ENCODE results near the gene RGS5. TPM values are rescaled to one million over a fixed set of nuclear protein-coding genes. Genes with fewer than 3 reads are reported as not detected.
"Not testable (repeated sequence)": the region's sequence is repeated elsewhere in the genome, so short reads cannot be mapped to it uniquely, and the experiment has no call there.

RGS5 gene, protein sequence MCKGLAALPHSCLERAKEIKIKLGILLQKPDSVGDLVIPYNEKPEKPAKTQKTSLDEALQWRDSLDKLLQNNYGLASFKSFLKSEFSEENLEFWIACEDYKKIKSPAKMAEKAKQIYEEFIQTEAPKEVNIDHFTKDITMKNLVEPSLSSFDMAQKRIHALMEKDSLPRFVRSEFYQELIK
- 1 to 10 TPM; 3.2 to 7.8 (median 4.6) TPM for total RNA-seq (2021; fragmentation: NEBNext Ultra II Directional; extraction: Animal tissue kit (Norgen Biotek cat#: 25700))
- long read RNA-seq, partial matches to known transcripts, result 0 of 2 reads
- long read RNA-seq, other reads (novel, unspliced or antisense), result 2 of 2 reads

DNA sequence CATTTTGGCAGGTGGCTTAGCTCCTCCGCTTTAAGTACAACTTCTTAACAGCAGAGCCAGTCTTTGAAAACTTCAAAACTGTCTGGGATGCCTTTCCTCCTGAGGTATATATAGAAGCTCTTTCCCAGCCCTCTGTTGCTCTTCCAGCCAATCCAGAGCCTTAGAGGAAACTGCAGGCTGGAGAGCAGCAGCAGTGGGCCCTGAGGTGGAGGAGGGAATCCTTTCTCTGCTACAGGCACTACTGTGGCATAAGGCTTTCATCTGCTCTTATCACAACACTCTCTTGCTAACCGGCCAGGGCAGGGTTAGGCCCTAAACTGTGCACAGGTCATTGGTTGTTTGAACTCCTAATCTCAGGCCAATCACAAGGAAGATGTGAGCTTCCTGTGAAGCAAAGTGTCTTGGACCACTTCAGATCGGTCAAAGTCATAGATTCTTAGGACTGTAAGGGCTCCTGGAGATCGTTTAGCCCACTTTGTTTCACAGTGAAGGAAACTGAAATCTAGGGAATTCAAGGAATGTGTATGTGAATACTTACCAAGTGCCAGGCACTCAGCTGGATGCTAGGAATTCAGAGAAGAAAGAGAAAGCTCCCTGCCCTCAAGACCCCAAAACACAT, at the start of gene RGS5:
TSS of gene RGS5 (minus strand) at position 84 of the 619 bp plus-strand sequence. CDS start at position 3, 81 bp downstream.
- peak within 1 kb of the TSS; percentile 80 for H3K27ac Mint-ChIP-seq
- no peaks in the 10 kb centered on the region for H3K27me3 Mint-ChIP-seq (ENCODE audit: insufficient read depth)
- peaks cover 43% of the 10 kb centered on the region for H3K4me1 Mint-ChIP-seq (ENCODE audit: low read depth)

DNA sequence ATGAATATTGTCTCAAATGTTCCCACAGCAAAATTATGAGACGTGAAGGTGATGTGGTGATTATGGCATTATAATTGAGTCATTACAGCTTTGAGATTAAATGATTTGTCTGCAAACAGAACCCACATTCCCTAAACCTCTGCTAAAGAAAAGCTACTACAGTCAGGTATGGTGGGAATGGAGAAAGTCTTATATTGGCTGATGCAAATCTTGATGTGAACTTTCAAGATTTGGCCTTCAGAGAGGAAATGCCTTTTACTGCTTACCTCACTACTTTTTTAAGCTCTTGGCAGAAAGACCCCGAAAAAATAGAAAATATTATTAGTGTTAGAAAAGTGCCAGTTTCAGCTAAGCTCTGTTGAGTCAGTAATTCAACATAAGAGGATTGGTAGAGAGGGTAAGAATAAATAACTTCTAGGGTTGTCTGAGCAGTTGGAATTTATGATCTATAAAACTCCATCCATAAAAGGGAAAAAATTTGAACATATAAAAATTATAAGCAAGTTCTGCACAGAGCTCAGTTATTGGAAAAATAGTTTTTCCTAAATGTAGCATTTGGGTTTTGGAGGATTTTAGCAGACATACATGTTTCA, 47.8 kb upstream of the RGS5 start:
- Mint-ChIP-seq H3K27ac (no peak overlapping the region), H3K27me3 (ENCODE audit: insufficient read depth) (no peaks in the 10 kb centered on the region), H3K36me3 (ENCODE audit: low read depth) (no peaks in the 10 kb centered on the region), H3K4me1 (ENCODE audit: low read depth) (no peaks in the 10 kb centered on the region), H3K4me3 (no peak overlapping the region), H3K9me3 (no peaks in the 10 kb centered on the region)
- TF ChIP-seq, protein P1, sequence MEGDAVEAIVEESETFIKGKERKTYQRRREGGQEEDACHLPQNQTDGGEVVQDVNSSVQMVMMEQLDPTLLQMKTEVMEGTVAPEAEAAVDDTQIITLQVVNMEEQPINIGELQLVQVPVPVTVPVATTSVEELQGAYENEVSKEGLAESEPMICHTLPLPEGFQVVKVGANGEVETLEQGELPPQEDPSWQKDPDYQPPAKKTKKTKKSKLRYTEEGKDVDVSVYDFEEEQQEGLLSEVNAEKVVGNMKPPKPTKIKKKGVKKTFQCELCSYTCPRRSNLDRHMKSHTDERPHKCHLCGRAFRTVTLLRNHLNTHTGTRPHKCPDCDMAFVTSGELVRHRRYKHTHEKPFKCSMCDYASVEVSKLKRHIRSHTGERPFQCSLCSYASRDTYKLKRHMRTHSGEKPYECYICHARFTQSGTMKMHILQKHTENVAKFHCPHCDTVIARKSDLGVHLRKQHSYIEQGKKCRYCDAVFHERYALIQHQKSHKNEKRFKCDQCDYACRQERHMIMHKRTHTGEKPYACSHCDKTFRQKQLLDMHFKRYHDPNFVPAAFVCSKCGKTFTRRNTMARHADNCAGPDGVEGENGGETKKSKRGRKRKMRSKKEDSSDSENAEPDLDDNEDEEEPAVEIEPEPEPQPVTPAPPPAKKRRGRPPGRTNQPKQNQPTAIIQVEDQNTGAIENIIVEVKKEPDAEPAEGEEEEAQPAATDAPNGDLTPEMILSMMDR (IDR thresholded peaks at IDR 0.05), result no peak
- no peak for DNase-seq

More for the DNA sequence above, at the start of gene RGS5:
- Mint-ChIP-seq H3K9me3 (no peaks in the 10 kb centered on the region), H3K4me3 (peak within 1 kb of the TSS; percentile 38), H3K36me3 (ENCODE audit: low read depth) (no peaks in the 10 kb centered on the region)
- DNase-seq, result no peak
- TF ChIP-seq, protein P1 (IDR thresholded peaks at IDR 0.05), result no peak

DNA sequence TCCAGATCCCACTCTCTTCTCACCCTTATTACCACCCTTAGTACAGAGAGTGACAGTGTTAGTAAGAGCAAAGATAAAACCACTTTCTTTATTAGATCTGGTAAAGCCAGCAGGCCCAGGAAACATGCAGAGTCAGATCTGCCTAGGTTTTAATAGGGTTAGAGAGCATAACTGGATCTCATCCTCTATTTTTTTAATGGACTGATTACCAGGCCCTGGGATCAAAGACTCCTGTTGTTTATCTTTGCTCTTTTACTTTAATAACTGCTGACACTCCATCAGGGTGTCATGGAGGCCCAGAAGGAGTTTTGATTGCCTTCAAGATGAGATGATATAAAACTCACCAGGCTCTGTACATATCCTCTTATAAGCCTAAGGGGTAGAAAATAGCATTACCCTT, 45.3 kb upstream of the RGS5 start:
- Mint-ChIP-seq H3K4me3 (no peak overlapping the region), H3K27ac (no peak overlapping the region), H3K9me3 (no peaks in the 10 kb centered on the region), H3K36me3 (ENCODE audit: low read depth) (no peaks in the 10 kb centered on the region), H3K27me3 (ENCODE audit: insufficient read depth) (no peaks in the 10 kb centered on the region), H3K4me1 (ENCODE audit: low read depth) (peaks cover 8% of the 10 kb centered on the region)
- no peak for DNase-seq
- TF ChIP-seq, protein P1 (IDR thresholded peaks at IDR 0.05), result no peak

DNA sequence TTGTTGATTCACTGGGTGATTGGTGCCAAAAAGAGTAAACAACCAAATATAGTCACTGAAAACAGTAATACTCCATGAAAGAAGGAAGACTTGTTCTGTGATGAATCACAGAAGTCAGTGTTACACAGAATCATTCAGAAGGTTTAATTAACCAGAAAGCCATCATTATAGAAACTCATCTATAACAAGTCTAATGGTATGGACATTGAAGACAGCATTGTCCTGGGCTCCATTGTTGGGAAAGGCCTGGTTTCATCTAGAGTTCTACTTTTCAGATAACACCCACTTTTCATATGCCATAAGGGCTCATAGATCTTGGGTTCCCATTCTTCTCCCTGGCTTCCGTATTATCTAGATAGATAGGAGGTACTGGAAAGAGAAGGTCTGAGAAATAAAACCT, 41.9 kb upstream of the RGS5 start:
- not testable (repeated sequence) for DNase-seq; H3K27me3 Mint-ChIP-seq (ENCODE audit: insufficient read depth)

DNA sequence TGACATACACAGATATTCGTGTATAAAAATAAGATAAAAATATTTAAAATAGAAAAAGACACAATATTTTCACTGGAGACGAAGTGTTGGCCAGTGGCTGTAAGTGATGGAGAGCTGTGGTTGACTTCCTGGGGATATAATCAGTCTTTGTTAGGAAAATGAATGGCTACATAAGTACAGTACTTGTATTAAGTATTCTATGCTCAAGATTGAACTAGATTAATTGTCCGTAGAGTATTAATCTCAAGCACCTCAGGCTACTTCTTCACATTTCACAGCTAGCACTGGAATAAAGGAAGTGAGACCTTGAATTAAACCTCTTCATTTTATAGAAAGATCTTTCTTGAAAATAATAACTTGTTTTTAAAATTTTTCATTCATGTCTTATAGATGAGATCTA, 39.0 kb upstream of the RGS5 start:
- TF ChIP-seq, protein P1 (IDR thresholded peaks at IDR 0.05), result no peak
- no peak overlapping the region for H3K27ac Mint-ChIP-seq
- H3K4me3 Mint-ChIP-seq, result no peak overlapping the region
- no peaks in the 10 kb centered on the region for H3K9me3 Mint-ChIP-seq
- no peaks in the 10 kb centered on the region for H3K27me3 Mint-ChIP-seq (ENCODE audit: insufficient read depth)
- H3K4me1 Mint-ChIP-seq (ENCODE audit: low read depth), result peaks cover 8% of the 10 kb centered on the region
- no peaks in the 10 kb centered on the region for H3K36me3 Mint-ChIP-seq (ENCODE audit: low read depth)
- DNase-seq, result no peak

More for the DNA sequence above, 41.9 kb upstream of the RGS5 start:
- not testable (repeated sequence) for H3K36me3 Mint-ChIP-seq (ENCODE audit: low read depth); H3K9me3 Mint-ChIP-seq; H3K4me3 Mint-ChIP-seq; H3K4me1 Mint-ChIP-seq (ENCODE audit: low read depth); H3K27ac Mint-ChIP-seq

DNA sequence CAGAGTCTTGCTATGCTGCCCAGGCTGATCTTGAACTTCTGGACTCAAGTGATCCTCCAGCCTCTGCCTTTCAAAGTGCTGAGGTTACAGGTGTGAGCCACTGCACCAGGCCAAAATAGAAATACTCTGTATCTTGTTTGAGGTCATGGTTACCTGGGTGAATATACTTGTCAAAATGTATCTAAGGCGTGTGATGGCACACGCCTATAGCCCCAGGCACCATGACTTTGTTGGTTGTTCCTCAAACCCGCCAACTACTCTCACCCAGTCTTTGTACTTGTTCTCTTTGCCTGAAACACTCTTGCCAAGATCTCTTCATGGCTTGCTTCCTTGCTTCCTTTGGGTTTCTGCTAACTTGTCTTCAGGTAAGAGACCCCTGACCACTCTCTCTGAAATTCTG, 38.0 kb upstream of the RGS5 start:
- no peaks in the 10 kb centered on the region for H3K36me3 Mint-ChIP-seq (ENCODE audit: low read depth)
- no peak overlapping the region for H3K27ac Mint-ChIP-seq
- H3K27me3 Mint-ChIP-seq (ENCODE audit: insufficient read depth), result no peaks in the 10 kb centered on the region
- H3K4me3 Mint-ChIP-seq, result no peak overlapping the region
- H3K4me1 Mint-ChIP-seq (ENCODE audit: low read depth), result peaks cover 8% of the 10 kb centered on the region
- no peak for DNase-seq
- TF ChIP-seq, protein P1 (IDR thresholded peaks at IDR 0.05), result no peak
- no peaks in the 10 kb centered on the region for H3K9me3 Mint-ChIP-seq

DNA sequence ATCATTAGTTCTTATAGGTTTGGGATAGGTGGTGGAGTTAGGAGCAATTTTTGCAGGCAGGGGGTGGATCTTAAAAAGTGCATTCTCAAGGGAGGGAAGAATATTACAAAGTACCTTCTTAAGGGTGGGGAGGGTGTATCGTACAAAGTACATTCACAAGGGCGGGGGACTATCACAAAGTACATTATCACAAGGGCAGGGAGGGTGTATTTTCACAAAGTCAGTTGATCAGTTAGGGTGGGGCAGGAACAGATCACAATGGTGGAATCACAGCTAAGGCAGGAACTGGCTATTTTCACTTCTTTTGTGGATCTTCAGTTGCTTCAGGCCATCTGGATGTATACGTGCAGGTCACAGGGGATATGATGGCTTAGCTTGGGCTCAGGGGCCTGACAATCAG, 30.9 kb upstream of the RGS5 start:
- not testable (repeated sequence) for H3K36me3 Mint-ChIP-seq (ENCODE audit: low read depth); H3K4me3 Mint-ChIP-seq; DNase-seq; H3K9me3 Mint-ChIP-seq; H3K27ac Mint-ChIP-seq; H3K27me3 Mint-ChIP-seq (ENCODE audit: insufficient read depth)
- H3K4me1 Mint-ChIP-seq (ENCODE audit: low read depth), result peaks cover 28% of the 10 kb centered on the region
